Ascending aorta (tissue), 2 donors: Measurements from ENCODE around the gene GALNT17. TPM values are rescaled to one million over a fixed set of nuclear protein-coding genes. Genes with fewer than 3 reads are reported as not detected.

Experiments used
- DNase-seq, 2 donors: peaks; one replicate each; pipeline ENCODE4 v3.0.0-alpha.2; 2019; ENCODE audit warnings: low spot score in 2 of 2
- H3K27ac ChIP-seq, 2 donors: fragments of 200-600 bp; sonication (generic); one replicate each; pipeline ENCODE4 v1.5.1; 2016 to 2017; ENCODE audit warnings: mild to moderate bottlenecking in 1 of 2
- H3K27me3 ChIP-seq: fragments of 200-600 bp; sonication (generic); one replicate; pipeline ENCODE4 v1.5.1; 2017
- H3K36me3 ChIP-seq, 2 donors: fragments of 200-600 bp; sonication (generic); one replicate each; pipeline ENCODE4 v1.5.1; 2016
- H3K4me1 ChIP-seq, 2 donors: fragments of 200-600 bp; sonication (generic); one replicate each; pipeline ENCODE4 v1.5.1; 2016 to 2017; ENCODE audit warnings: mild to moderate bottlenecking in 1 of 2
- H3K4me3 ChIP-seq, 2 donors: fragments of 200-600 bp; sonication (generic); one replicate each; pipeline ENCODE4 v1.5.1; 2016 to 2017; ENCODE audit warnings: mild to moderate bottlenecking in 1 of 2
- H3K9me3 ChIP-seq, 2 donors: fragments of 200-600 bp; sonication (generic); one replicate each; pipeline ENCODE4 v1.5.1; 2016
- CTCF ChIP-seq, 3 experiments: fragments of 200-600 bp in 2 of 3; fragments of 450-650 bp in 1 of 3; sonication (generic) in 2 of 3; IDR thresholded peaks; one replicate each; pipeline ENCODE4 v1.5.1; 2016 to 2019; ENCODE audit warnings: antibody characterized with exemption in 3 of 3, mild to moderate bottlenecking in 1 of 3, moderate library complexity in 1 of 3
- intact Hi-C: fragments of 100-400 bp; cut with DNase I; formaldehyde crosslinking; loops from one replicate; pipeline ENCODE4 v1.15.1; 2023
- total RNA-seq: library from RNA; depleted of rRNA; stranded (reverse); fragments of >200 nt; gene quantifications from one replicate; pipeline ENCODE4 v1.1.0, GENCODE V29; 2016

Gene GALNT17
- total RNA-seq, 1 donor from 2014 or later: 29.8 TPM

- no peak for TF ChIP-seq CTCF (IDR thresholded peaks at IDR 0.05)
- Histone ChIP-seq H3K27me3 (no peaks in the 10 kb centered on the region), H3K36me3 (no peaks in the 10 kb centered on the region), H3K9me3 (no peaks in the 10 kb centered on the region), H3K27ac (no peak overlapping the region), H3K4me1 (no peaks in the 10 kb centered on the region), H3K4me3 (no peak overlapping the region)
- intact Hi-C loops: loop anchor here (10.0 kb wide), 1 partner anchor 191 kb away; no protein-coding TSS in a partner anchor
- no peak for DNase-seq
Observed at GRCh38 chr7:71543396-71543795, 411.5 kb downstream of the GALNT17 start.

- no peaks in the 10 kb centered on the region for H3K27me3 ChIP-seq
- H3K9me3 ChIP-seq: no peaks in the 10 kb centered on the region
- no peaks in the 10 kb centered on the region for H3K4me1 ChIP-seq
- DNase-seq: no peak
- no peaks in the 10 kb centered on the region for H3K36me3 ChIP-seq
- TF ChIP-seq CTCF (IDR thresholded peaks at IDR 0.05): no peak
- intact Hi-C loops: loop anchor here (10.0 kb wide), 1 partner anchor 190 kb away; no protein-coding TSS in a partner anchor
- no peak overlapping the region for H3K27ac ChIP-seq
- H3K4me3 ChIP-seq: no peak overlapping the region
Observed at GRCh38 chr7:71544816-71545215, 412.9 kb downstream of the GALNT17 start.

- H3K4me1 ChIP-seq: no peaks in the 10 kb centered on the region
- intact Hi-C loops: loop anchor here (10.0 kb wide), 1 partner anchor 187 kb away; no protein-coding TSS in a partner anchor
- no peaks in the 10 kb centered on the region for H3K36me3 ChIP-seq
- no peaks in the 10 kb centered on the region for H3K27me3 ChIP-seq
- DNase-seq: no peak
- H3K27ac ChIP-seq: no peak overlapping the region
- TF ChIP-seq CTCF (IDR thresholded peaks at IDR 0.05): no peak
- H3K9me3 ChIP-seq: peaks cover 0 to 6% of the 10 kb centered on the region in 2 donors
- H3K4me3 ChIP-seq: no peak overlapping the region
Observed at GRCh38 chr7:71547426-71547825, 415.5 kb downstream of the GALNT17 start.

GRCh38 chr7:71548746-71549145 lies 416.8 kb downstream of the GALNT17 start:
- Histone ChIP-seq H3K4me3 (no peak overlapping the region), H3K27me3 (no peaks in the 10 kb centered on the region), H3K27ac (no peak overlapping the region), H3K4me1 (no peaks in the 10 kb centered on the region), H3K9me3 (peaks cover 0 to 6% of the 10 kb centered on the region in 2 donors), H3K36me3 (no peaks in the 10 kb centered on the region)
- intact Hi-C loops: loop anchor here (10.0 kb wide), 1 partner anchor 186 kb away; no protein-coding TSS in a partner anchor
- no peak for TF ChIP-seq CTCF (IDR thresholded peaks at IDR 0.05)
- no peak for DNase-seq

- intact Hi-C loops: no loop called here
- H3K4me3 ChIP-seq: no peak overlapping the region
Observed at GRCh38 chr7:71553306-71553705, 421.4 kb downstream of the GALNT17 start.

More at GRCh38 chr7:71553306-71553705, 421.4 kb downstream of the GALNT17 start:
- DNase-seq: no peak
- Histone ChIP-seq H3K9me3 (peaks cover 0 to 6% of the 10 kb centered on the region in 2 donors), H3K27ac (no peak overlapping the region), H3K4me1 (no peaks in the 10 kb centered on the region), H3K27me3 (no peaks in the 10 kb centered on the region), H3K36me3 (no peaks in the 10 kb centered on the region)
- TF ChIP-seq CTCF (IDR thresholded peaks at IDR 0.05): no peak
